ENCODE measurements around the gene NKPD1.

GRCh38 chr19:45206328-45206727 is 45.5 kb upstream of the NKPD1 start:
- TF ChIP-seq CTCF (optimal IDR thresholded peaks at IDR 0.05 in 1 of 3, IDR thresholded peaks at IDR 0.05 in 1 of 3, conservative IDR thresholded peaks at IDR 0.05 in 1 of 3; ENCODE audit: extremely low read depth in 1 of 3, insufficient read depth in 2 of 3, low read length in 3 of 3) (no peak), EZH2 (IDR thresholded peaks at IDR 0.05; ENCODE audit: low read length) (no peak)

All from keratinocyte (primary cell).